ENCODE results near the gene OXER1.

Gene OXER1

DNA sequence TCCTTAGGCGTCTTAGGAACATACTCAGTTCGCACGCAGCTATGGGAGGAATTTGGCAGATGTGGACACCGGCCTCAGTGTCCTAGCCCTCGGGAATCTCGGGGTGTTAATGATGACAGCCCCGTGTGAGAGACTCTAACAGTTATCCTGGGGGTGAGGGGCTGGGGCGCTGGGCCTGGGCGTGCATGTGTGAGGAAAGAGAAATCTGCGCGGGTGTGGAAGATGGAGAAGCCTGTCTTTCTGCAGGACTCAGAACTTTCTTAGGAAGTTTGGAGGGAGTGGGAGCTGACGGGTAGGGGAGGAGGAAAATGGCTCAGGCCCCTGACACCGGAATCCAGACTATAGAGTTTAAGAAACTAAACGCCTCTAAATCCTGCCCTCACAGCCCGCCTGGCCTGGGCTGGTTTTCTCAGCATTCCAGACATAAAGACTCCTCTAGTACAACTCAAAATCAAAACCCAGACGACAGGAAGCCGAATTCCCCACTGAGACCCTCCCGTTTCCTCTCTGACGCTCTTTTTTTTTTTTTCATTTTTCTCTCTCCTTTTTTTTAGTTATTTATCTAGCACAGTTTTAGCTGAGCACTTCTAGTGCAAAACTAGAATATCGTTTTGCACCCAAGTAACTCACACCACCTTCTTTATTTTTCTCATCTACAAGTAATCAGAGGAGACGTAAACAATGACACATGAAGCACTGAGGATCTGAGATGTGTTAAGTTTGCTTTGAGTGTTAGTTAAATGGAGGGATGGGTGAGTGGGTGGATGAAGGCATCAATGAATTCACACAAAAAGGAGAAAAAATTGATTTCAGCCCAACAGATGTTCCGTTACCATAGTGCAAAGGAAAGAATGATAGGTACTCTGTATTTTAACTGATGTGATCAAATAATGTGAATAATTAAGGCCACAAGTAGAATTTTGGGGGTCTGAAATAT is 29.7 kb upstream of the OXER1 start:
- no peak for DNase-seq

- no peak for DNase-seq
Observed at GRCh38 chr2:42792583-42793333, 28.8 kb upstream of the OXER1 start, which contains the start of gene HAAO. Gene HAAO, minus strand, starts transcription at chr2:42792583. Its CDS starts 47 bp downstream, at chr2:42792536.

- DNase-seq = no peak
Observed at GRCh38 chr2:42792087-42792582, 28.2 kb upstream of the OXER1 start.

- DNase-seq = no peak
Observed at GRCh38 chr2:42791606-42792005, 27.7 kb upstream of the OXER1 start.

DNA sequence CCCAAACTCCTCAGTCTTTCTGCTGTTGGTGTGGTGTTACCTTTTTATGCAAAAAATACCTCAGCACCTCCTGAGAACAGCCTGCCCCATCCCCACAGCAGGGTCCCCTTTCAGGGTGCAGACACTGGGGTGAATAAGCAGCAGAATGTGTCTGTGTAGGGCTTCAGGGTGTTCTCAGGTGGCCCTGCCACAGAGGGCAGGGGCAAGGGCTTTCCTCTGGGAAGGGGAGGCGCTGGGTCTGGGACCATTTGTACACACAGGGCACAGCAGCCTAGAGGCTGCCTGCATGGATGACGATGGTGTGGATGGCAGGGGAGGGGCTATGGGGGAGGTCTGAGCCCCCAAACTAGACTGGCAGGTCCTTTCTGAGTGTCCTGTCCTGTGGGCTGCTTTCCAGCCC is 25.8 kb upstream of the OXER1 start:
- DNase-seq = no peak

DNA sequence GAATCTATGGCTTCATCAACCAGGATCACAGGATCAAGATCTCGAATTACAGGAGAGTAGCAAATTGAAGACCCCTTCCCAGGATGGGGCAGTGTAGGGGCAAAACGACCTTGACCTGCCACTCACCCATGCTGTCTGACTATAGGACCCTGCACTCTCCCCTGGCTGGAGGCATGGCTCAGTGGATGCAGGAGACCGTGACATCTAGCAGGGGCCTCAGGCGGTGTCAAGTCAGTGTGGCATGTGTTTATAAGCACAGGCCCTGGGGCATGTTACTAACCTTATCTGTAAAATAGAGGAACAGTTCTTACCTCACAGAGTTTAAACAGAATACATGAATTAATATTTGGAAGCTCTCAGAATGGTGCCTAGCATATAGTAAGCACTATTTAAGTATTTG is 24.9 kb upstream of the OXER1 start:
- DNase-seq = no peak

- DNase-seq = no peak
Observed at GRCh38 chr2:42788478-42788793, 24.5 kb upstream of the OXER1 start.

DNA sequence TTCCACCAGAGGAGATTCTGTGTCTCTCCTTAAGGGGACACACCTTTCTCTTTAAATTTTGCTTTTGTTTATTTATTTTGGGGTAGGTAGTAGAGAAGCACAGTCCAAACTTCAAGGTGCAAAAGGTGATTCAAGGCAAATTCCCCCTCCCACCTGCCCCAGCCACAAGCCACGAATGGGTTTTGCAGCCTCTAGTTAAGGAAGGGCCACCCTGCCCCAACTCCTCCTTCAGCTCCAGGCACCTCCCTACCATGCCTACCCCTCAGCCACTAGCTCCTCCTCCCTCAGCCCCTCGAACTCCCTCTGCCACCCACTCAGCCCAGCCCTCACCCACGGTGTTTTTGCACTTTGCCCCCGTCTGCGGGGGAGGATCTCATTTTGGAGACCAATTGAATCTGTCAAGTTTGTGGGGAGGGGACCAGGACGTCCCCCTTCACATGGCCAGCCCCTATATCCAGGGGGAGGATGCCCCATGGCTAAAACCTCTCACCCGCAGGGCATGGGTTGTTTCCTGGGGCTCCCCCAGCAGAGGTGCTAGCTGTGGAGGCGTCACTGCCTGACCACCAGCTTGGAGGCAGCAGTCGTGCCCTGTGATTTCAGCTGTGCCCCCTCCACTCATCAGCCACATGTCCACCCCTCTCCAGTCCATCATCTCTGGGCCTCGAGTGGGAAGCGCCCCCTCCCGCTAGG is 24.0 kb upstream of the OXER1 start:
- DNase-seq = no peak

GRCh38 chr2:42787424-42787787 is 23.5 kb upstream of the OXER1 start:
- no peak for DNase-seq

- no peak for DNase-seq
Observed at GRCh38 chr2:42786561-42787345, 22.8 kb upstream of the OXER1 start.

GRCh38 chr2:42784204-42784880 is 20.4 kb upstream of the OXER1 start:
- no peak for DNase-seq

DNA sequence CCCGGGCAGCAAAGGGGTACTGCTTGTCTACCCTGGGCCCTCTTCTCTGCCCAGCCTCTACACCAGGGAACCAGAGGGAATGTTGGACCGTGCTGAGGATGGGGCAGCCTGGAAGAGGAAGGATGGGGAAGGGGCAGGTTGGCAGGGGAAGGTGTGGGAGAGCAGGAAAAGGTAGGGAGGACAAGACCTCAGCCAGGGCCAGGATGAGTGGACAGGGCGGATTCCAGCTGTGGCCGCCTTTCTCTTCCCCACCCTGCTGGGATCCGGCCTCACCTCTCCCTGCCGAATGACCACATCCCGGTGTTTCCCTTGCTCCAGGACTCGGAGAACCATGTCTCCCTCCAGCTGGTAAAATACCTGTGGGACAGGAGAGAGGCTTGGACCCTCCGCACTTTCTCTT is 19.6 kb upstream of the OXER1 start:
- DNase-seq = no peak

GRCh38 chr2:42781181-42781580 is 17.2 kb upstream of the OXER1 start:
- no peak for DNase-seq

DNA sequence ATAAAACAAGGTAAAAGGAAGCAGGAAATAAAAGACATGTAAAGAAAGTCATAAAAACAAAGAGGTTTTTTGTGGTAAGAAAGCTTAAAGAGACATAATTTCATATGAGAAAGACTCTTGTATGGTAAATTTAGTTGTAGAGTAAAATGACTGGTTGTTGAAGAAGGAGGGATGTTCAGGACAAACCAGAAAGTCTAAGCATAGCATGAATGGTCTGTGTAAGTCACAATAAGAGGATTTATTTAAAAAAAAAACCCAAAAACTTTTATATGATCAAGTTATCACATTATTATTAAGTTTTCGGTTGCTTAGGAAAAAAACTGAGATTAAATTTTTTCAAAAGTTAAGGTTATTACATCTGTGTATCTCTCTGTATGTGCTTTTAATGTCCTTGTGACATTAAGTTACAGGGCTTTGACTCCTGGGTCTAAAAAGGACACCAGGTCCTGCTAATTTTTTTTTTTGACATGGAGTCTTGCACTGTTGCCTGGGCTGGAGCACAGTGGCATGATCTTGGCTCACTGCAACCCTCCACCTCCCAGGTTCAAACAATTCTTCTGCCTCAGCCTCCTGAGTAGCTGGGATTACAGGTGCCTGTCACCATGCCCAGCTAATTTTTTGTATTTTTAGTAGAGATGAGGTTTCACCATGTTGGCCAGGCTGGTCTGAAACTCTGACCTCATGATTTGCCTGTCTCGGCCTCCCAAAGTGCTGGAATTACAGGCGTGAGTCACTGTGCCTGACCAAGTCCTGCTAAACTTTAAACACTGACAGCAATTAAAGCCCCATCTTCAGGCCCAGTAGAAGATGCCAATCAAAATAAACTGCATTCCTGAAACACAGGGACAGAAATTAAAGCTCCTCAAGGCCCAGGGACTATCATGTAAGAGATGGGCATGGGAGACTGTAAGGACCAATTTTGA is 14.2 kb upstream of the OXER1 start:
- DNase-seq = no peak

DNA sequence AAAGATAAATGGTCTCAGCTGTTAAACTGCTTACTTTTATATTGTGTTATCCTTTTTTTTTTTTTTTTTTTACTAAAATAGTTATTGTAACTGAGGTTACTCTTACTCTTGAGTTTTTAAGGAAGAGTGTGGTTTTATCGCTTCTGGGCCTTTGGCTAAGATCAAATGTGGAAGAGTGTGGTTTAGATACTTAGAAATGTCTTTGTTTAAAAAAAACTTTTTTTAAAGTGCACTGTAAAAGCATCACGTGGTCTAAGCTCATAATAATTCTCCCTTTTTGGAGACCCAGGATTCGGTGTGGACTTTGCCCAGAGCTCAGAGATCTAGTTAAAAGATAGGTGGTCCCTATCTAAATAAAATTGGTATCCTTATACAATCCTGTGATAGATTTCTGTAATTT is 11.9 kb upstream of the OXER1 start:
- DNase-seq = no peak

- DNase-seq = no peak
Observed at GRCh38 chr2:42775186-42775585, 11.3 kb upstream of the OXER1 start.

DNA sequence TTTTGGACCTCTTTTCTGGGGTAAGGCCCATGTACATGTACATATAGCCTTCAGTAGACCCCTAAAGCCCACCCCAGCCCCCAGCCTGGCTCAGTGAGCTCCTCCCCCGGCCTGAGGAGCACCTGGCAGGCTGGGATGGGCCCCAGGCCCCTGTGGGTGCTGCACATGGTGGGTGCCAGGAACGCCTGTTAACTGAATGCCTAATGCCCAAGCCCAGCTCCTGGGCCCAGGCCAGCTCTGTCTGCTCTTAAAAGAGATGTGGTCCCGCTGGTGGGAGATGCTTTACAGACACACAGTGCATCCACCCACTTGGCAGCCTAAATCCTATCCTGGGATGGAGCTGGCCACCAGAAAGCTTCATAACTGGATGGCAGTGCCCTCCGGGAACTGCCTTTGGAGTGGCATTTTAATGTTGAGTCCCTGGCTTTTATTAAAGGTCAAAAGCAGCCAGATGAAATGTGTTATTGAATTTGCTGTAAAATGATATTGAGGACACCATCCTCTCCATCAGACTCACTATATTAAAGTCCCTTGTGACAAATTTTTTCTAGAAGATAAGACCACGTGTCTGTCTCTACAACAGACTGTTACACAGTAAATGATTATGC is 7.7 kb upstream of the OXER1 start:
- no peak for DNase-seq

- no peak for DNase-seq
Observed at GRCh38 chr2:42770288-42771131, 6.6 kb upstream of the OXER1 start.

- no peak for DNase-seq
Observed at GRCh38 chr2:42769583-42770287, 5.8 kb upstream of the OXER1 start.

All from NCI-H2171 treated with DMSO at 0.1 percent for 48 hours (cell line).